ENCODE data around the gene MCM6. TPM values are rescaled to one million over a fixed set of nuclear protein-coding genes. Genes with fewer than 3 reads are reported as not detected.

MCM6 gene
- polyA plus RNA-seq, 1 of the 3 experiments (the other 2 are of a cell fraction) = 18.4 TPM

DNA sequence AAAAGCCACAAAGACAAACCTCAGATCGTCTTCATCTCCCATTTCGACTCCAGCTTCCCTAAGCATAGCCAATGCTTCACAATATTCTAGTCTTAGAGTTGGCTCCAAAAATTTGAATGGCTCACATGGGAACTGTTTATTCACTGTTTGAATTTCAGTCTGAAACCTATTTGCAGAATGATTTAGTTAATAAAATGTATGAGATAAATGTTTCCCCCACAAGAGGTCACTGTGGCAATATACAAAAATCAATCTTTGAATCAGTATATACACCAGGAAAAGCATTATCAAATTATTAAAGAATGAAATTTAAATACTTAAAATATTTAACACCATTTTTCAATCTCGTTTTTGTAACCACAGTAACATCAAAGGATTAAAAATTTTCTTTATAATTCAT, 40.0 kb upstream of the MCM6 start:
- DNase-seq = peak; percentile 20
- no peak overlapping the region for H3K4me2 ChIP-seq
- H3F3A ChIP-seq (replicated peaks; ENCODE audit: insufficient read depth) = peaks cover 23% of the 10 kb centered on the region
- ChIA-PET POLR2A (no interaction called here), CTCF (interaction anchor here (0.5 to 7.3 kb wide), 6 partner anchors 13 to 1005 kb away, joined by 3 to 158 read pairs (median 3); no protein-coding TSS in a partner anchor)
- no peaks in the 10 kb centered on the region for H3K4me1 ChIP-seq (ENCODE audit: control insufficient read depth in 1 of 2, insufficient read depth in 2 of 2, low read depth in 1 of 2, low read length in 1 of 2)
- no peaks in the 10 kb centered on the region for H3K79me2 ChIP-seq (ENCODE audit: insufficient read depth)
- no peaks in the 10 kb centered on the region for H3K9me3 ChIP-seq
- H3K9me2 ChIP-seq = no peaks in the 10 kb centered on the region
- TF ChIP-seq, protein P1, sequence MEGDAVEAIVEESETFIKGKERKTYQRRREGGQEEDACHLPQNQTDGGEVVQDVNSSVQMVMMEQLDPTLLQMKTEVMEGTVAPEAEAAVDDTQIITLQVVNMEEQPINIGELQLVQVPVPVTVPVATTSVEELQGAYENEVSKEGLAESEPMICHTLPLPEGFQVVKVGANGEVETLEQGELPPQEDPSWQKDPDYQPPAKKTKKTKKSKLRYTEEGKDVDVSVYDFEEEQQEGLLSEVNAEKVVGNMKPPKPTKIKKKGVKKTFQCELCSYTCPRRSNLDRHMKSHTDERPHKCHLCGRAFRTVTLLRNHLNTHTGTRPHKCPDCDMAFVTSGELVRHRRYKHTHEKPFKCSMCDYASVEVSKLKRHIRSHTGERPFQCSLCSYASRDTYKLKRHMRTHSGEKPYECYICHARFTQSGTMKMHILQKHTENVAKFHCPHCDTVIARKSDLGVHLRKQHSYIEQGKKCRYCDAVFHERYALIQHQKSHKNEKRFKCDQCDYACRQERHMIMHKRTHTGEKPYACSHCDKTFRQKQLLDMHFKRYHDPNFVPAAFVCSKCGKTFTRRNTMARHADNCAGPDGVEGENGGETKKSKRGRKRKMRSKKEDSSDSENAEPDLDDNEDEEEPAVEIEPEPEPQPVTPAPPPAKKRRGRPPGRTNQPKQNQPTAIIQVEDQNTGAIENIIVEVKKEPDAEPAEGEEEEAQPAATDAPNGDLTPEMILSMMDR (IDR thresholded peaks at IDR 0.05) = peak; percentile 70
- TF ChIP-seq YY1 (IDR thresholded peaks at IDR 0.05; ENCODE audit: low read depth) (no peak), TEAD4 (IDR thresholded peaks at IDR 0.05; ENCODE audit: borderline replicate concordance, insufficient read depth) (no peak), SMC3 (IDR thresholded peaks at IDR 0.05; ENCODE audit: low read depth, low read length) (peak; percentile 41; the same call in 1 of the 2 replicates), RXRA (IDR thresholded peaks at IDR 0.05; ENCODE audit: borderline replicate concordance, low read depth) (no peak), MXI1 (IDR thresholded peaks at IDR 0.05; ENCODE audit: low read depth, low read length) (no peak), RAD21 (IDR thresholded peaks at IDR 0.05; ENCODE audit: low read length) (peak; percentile 70)
- TF ChIP-seq, protein P2, sequence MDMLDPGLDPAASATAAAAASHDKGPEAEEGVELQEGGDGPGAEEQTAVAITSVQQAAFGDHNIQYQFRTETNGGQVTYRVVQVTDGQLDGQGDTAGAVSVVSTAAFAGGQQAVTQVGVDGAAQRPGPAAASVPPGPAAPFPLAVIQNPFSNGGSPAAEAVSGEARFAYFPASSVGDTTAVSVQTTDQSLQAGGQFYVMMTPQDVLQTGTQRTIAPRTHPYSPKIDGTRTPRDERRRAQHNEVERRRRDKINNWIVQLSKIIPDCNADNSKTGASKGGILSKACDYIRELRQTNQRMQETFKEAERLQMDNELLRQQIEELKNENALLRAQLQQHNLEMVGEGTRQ (IDR thresholded peaks at IDR 0.05; ENCODE audit: borderline replicate concordance, low read depth, low read length) = no peak
- peaks cover 39 to 40% of the 10 kb centered on the region in 2 experiments for H3K36me3 ChIP-seq (replicated peaks in 1 of 2; ENCODE audit: control insufficient read depth in 1 of 2, insufficient read depth in 2 of 2, low read length in 1 of 2)
- 51% methylated on average over 3 of the region's 3 CpGs for WGBS (ENCODE audit: low lambda C conversion rate)
- H3K9ac ChIP-seq = no peak overlapping the region
- H4K20me1 ChIP-seq (ENCODE audit: insufficient read depth) = no peaks in the 10 kb centered on the region
- no peak overlapping the region for H3K27ac ChIP-seq (ENCODE audit: low read depth in 2 of 2, low read length in 1 of 2)
- no peak overlapping the region; a peak in 1 of 4 replicates for H3K4me3 ChIP-seq (ENCODE audit: low read depth in 2 of 2, low read length in 1 of 2)
- no peak overlapping the region for H2AFZ ChIP-seq (ENCODE audit: low read depth)
- H3K27me3 ChIP-seq (ENCODE audit: insufficient read depth) = no peaks in the 10 kb centered on the region

DNA sequence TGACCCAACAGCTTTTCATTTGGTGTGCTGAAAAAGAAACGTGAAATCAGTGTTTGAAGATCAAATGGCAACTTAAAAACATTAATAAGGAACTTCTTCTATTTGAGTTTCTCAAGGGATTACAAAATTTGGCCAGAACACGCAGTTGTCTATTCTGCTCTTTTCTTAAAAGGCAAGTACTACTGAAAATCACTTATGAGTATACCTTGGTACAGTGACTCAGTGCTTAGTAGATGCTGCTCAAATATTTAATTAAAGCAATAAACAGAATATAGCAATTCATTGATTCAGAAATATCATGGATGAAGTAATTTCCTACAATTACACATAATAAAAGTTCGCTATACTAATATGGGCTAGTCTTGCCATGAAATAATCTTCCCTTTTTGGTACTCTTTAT, 38.2 kb upstream of the MCM6 start:
- H3K9ac ChIP-seq = no peak overlapping the region
- 91% methylated on average over 3 of the region's 3 CpGs for WGBS (ENCODE audit: low lambda C conversion rate)

More for the DNA sequence above, 38.2 kb upstream of the MCM6 start:
- Histone ChIP-seq H3K4me2 (no peak overlapping the region), H3K9me2 (no peaks in the 10 kb centered on the region), H3K27ac (ENCODE audit: low read depth in 2 of 2, low read length in 1 of 2) (no peak overlapping the region), H3K9me3 (no peaks in the 10 kb centered on the region), H3K36me3 (replicated peaks in 1 of 2; ENCODE audit: control insufficient read depth in 1 of 2, insufficient read depth in 2 of 2, low read length in 1 of 2) (peaks cover 34 to 52% of the 10 kb centered on the region in 2 experiments), H3F3A (replicated peaks; ENCODE audit: insufficient read depth) (peaks cover 35% of the 10 kb centered on the region), H4K20me1 (ENCODE audit: insufficient read depth) (no peaks in the 10 kb centered on the region), H3K4me1 (ENCODE audit: control insufficient read depth in 1 of 2, insufficient read depth in 2 of 2, low read depth in 1 of 2, low read length in 1 of 2) (no peaks in the 10 kb centered on the region; a peak in 1 of 4 replicates), H3K79me2 (ENCODE audit: insufficient read depth) (no peaks in the 10 kb centered on the region), H3K27me3 (ENCODE audit: insufficient read depth) (no peaks in the 10 kb centered on the region), H3K4me3 (ENCODE audit: low read depth in 2 of 2, low read length in 1 of 2) (no peak overlapping the region), H2AFZ (ENCODE audit: low read depth) (no peak overlapping the region)
- DNase-seq = no peak
- TF ChIP-seq MXI1 (IDR thresholded peaks at IDR 0.05; ENCODE audit: low read depth, low read length) (no peak), MEF2A (IDR thresholded peaks at IDR 0.05; ENCODE audit: borderline replicate concordance, low read depth) (no peak), REST (IDR thresholded peaks at IDR 0.05; ENCODE audit: low read depth, low read length) (no peak), NRF1 (IDR thresholded peaks at IDR 0.05; ENCODE audit: low read depth, low read length) (no peak)
- TF ChIP-seq, protein P3, sequence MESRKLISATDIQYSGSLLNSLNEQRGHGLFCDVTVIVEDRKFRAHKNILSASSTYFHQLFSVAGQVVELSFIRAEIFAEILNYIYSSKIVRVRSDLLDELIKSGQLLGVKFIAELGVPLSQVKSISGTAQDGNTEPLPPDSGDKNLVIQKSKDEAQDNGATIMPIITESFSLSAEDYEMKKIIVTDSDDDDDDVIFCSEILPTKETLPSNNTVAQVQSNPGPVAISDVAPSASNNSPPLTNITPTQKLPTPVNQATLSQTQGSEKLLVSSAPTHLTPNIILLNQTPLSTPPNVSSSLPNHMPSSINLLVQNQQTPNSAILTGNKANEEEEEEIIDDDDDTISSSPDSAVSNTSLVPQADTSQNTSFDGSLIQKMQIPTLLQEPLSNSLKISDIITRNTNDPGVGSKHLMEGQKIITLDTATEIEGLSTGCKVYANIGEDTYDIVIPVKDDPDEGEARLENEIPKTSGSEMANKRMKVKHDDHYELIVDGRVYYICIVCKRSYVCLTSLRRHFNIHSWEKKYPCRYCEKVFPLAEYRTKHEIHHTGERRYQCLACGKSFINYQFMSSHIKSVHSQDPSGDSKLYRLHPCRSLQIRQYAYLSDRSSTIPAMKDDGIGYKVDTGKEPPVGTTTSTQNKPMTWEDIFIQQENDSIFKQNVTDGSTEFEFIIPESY (IDR thresholded peaks at IDR 0.05; ENCODE audit: borderline replicate concordance, low read depth) = no peak
- CTCF ChIA-PET = interaction anchor here (0.5 to 7.3 kb wide), 39 partner anchors 8 to 925 kb away, joined by 3 to 158 read pairs (median 5); partner anchors contain the start of gene CXCR4
- POLR2A ChIA-PET = no interaction called here
